Endothelial cell (in vitro differentiated cells): ENCODE measurements around the gene ACSS1. TPM values are rescaled to one million over a fixed set of nuclear protein-coding genes. Genes with fewer than 3 reads are reported as not detected.

Source experiments
- DNase-seq: peaks from one replicate; pipeline ENCODE4 v3.0.0; 2021; ENCODE audit warnings: low spot score
- H3K27ac Mint-ChIP-seq: one replicate; pipeline ENCODE4 v1.8.0; 2021; ENCODE audit warnings: mixed read lengths, inconsistent platforms; ENCODE audit not compliant: unreplicated experiment
- H3K27me3 Mint-ChIP-seq: one replicate; pipeline ENCODE4 v1.8.0; 2021; ENCODE audit warnings: mild to moderate bottlenecking, moderate library complexity, mixed read lengths, inconsistent platforms; ENCODE audit not compliant: unreplicated experiment
- H3K36me3 Mint-ChIP-seq: one replicate; pipeline ENCODE4 v1.8.0; 2021; ENCODE audit warnings: mild to moderate bottlenecking, low read depth, mixed read lengths, inconsistent platforms; ENCODE audit not compliant: unreplicated experiment
- H3K4me1 Mint-ChIP-seq: one replicate; pipeline ENCODE4 v1.8.0; 2021; ENCODE audit warnings: mild to moderate bottlenecking, mixed read lengths, inconsistent platforms; ENCODE audit not compliant: unreplicated experiment
- H3K4me3 Mint-ChIP-seq: one replicate; pipeline ENCODE4 v1.8.0; 2021; ENCODE audit warnings: mild to moderate bottlenecking, mixed read lengths, inconsistent platforms; ENCODE audit not compliant: unreplicated experiment
- H3K9me3 Mint-ChIP-seq: one replicate; pipeline ENCODE4 v1.8.0; 2021; ENCODE audit warnings: mixed read lengths, inconsistent platforms; ENCODE audit not compliant: unreplicated experiment
- total RNA-seq: library from RNA; stranded (reverse); fragmentation: NEBNext Ultra II Directional; extraction: Animal tissue kit (Norgen Biotek cat#: 25700); gene quantifications from one replicate; pipeline ENCODE4 v1.2.1, GENCODE V29; 2021; ENCODE audit not compliant: unreplicated experiment
- TF ChIP-seq, protein P1 (sequence below): fragments of 200-600 bp; sonication (generic); IDR thresholded peaks from one replicate; pipeline ENCODE4 v1.5.0; 2021; ENCODE audit warnings: antibody characterized with exemption; ENCODE audit not compliant: unreplicated experiment

Gene ACSS1
- total RNA-seq, 1 donor from 2014 or later, result 15.5 TPM

- Mint-ChIP-seq H3K9me3 (peaks cover 7% of the 10 kb centered on the region), H3K4me1 (peaks cover 38% of the 10 kb centered on the region), H3K36me3 (peaks cover 56% of the 10 kb centered on the region), H3K4me3 (peak overlapping the region; percentile 70), H3K27ac (no peak overlapping the region), H3K27me3 (peaks cover 9% of the 10 kb centered on the region)
- TF ChIP-seq, protein P1, sequence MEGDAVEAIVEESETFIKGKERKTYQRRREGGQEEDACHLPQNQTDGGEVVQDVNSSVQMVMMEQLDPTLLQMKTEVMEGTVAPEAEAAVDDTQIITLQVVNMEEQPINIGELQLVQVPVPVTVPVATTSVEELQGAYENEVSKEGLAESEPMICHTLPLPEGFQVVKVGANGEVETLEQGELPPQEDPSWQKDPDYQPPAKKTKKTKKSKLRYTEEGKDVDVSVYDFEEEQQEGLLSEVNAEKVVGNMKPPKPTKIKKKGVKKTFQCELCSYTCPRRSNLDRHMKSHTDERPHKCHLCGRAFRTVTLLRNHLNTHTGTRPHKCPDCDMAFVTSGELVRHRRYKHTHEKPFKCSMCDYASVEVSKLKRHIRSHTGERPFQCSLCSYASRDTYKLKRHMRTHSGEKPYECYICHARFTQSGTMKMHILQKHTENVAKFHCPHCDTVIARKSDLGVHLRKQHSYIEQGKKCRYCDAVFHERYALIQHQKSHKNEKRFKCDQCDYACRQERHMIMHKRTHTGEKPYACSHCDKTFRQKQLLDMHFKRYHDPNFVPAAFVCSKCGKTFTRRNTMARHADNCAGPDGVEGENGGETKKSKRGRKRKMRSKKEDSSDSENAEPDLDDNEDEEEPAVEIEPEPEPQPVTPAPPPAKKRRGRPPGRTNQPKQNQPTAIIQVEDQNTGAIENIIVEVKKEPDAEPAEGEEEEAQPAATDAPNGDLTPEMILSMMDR, result no peak
- DNase-seq, result no peak
Observed at GRCh38 chr20:24981282-24981681, 76.7 kb downstream of the ACSS1 start.

GRCh38 chr20:24980291-24981053, 77.5 kb downstream of the ACSS1 start:
- H3K27me3 Mint-ChIP-seq, result peaks cover 9% of the 10 kb centered on the region
- no peak for DNase-seq
- TF ChIP-seq, protein P1, result no peak
- no peak overlapping the region for H3K27ac Mint-ChIP-seq
- H3K4me3 Mint-ChIP-seq, result peak overlapping the region; percentile 85
- H3K4me1 Mint-ChIP-seq, result peaks cover 30% of the 10 kb centered on the region
- H3K9me3 Mint-ChIP-seq, result peaks cover 7% of the 10 kb centered on the region
- peaks cover 60% of the 10 kb centered on the region for H3K36me3 Mint-ChIP-seq

- Mint-ChIP-seq H3K36me3 (peaks cover 66% of the 10 kb centered on the region), H3K4me1 (peaks cover 18% of the 10 kb centered on the region), H3K27me3 (peaks cover 9% of the 10 kb centered on the region), H3K9me3 (peaks cover 7% of the 10 kb centered on the region), H3K4me3 (no peak overlapping the region), H3K27ac (peak overlapping the region; percentile 31)
- TF ChIP-seq, protein P1, result no peak
- DNase-seq, result no peak
Observed at GRCh38 chr20:24979036-24979960, 78.6 kb downstream of the ACSS1 start.

DNA sequence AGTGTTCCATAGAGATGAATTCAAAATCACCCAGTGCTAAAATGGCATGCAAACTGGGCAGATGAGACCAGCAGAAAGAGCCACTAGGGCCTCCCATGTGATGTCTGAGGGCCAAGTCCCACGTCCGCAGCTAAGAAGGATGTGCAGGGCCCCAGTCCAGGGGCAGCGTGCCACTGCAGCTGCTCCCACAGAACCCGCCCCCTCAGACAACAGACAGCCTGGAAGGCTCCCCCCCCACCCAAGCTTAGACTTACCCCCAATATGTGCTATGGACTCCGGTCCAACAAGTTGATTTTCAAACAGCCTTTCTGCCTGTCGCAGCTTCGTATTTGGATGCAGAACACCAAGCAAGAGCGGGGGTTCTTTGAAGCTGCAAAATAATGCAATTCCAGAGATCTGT, 79.4 kb downstream of the ACSS1 start:
- peaks cover 9% of the 10 kb centered on the region for H3K27me3 Mint-ChIP-seq
- H3K36me3 Mint-ChIP-seq, result peaks cover 68% of the 10 kb centered on the region
- H3K9me3 Mint-ChIP-seq, result peaks cover 7% of the 10 kb centered on the region
- DNase-seq, result no peak
- H3K27ac Mint-ChIP-seq, result no peak overlapping the region
- H3K4me3 Mint-ChIP-seq, result no peak overlapping the region
- H3K4me1 Mint-ChIP-seq, result peaks cover 10% of the 10 kb centered on the region
- TF ChIP-seq, protein P1, result no peak
